GM13977 (cell line): ENCODE data around the gene SKIL.

Source experiments
- DNase-seq: peaks from one replicate; pipeline ENCODE4 v3.0.0; 2012; ENCODE audit warnings: low spot score
- in situ Hi-C: fragments of 300-500 bp; cut with MboI; formaldehyde crosslinking; loops from one replicate; pipeline ENCODE4 v1.12.0; 2022; ENCODE audit warnings: low sequenced_read_pairs, low pct_unique_long_range_greater_than_20kb, mixed read lengths, inconsistent platforms; ENCODE audit not compliant: unreplicated experiment
- TF ChIP-seq, protein P1 (sequence below): IDR thresholded peaks from 2 replicates; pipeline ENCODE4 v1.5.1; 2012; ENCODE audit warnings: mild to moderate bottlenecking, control low read depth; ENCODE audit not compliant: insufficient read depth; ENCODE audit errors: extremely low read depth, missing control alignments

SKIL gene

DNA sequence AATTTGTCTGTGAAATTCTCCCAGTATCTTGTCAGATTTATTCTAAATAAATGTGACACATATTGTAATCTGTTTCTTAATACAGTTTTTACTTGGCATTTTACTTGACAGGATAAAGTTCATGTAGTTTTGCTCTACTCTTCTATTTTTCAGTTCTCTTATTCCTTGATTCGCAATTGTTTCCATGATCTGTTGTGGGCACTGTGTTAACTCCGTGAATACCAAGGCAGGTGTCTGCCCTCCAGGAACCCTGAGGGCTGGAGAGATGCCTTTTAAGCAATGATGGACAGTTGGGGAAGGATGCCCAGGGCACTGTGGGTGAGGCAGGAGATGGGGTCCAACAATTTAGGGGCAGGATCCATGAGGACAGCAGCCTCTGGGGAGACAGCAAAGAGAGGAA lies 64.2 kb downstream of the SKIL start:
- in situ Hi-C loops = loop anchor here (25.0 kb wide), 2 partner anchors 109 to 266 kb away; no protein-coding TSS in a partner anchor
- no peak for DNase-seq
- TF ChIP-seq, protein P1, sequence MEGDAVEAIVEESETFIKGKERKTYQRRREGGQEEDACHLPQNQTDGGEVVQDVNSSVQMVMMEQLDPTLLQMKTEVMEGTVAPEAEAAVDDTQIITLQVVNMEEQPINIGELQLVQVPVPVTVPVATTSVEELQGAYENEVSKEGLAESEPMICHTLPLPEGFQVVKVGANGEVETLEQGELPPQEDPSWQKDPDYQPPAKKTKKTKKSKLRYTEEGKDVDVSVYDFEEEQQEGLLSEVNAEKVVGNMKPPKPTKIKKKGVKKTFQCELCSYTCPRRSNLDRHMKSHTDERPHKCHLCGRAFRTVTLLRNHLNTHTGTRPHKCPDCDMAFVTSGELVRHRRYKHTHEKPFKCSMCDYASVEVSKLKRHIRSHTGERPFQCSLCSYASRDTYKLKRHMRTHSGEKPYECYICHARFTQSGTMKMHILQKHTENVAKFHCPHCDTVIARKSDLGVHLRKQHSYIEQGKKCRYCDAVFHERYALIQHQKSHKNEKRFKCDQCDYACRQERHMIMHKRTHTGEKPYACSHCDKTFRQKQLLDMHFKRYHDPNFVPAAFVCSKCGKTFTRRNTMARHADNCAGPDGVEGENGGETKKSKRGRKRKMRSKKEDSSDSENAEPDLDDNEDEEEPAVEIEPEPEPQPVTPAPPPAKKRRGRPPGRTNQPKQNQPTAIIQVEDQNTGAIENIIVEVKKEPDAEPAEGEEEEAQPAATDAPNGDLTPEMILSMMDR = no peak

GRCh38 chr3:170423001-170423615 lies 65.6 kb downstream of the SKIL start:
- in situ Hi-C loops = loop anchor here (25.0 kb wide), 2 partner anchors 111 to 264 kb away; no protein-coding TSS in a partner anchor
- no peak for DNase-seq
- TF ChIP-seq, protein P1 = no peak

- in situ Hi-C loops = loop anchor here (25.0 kb wide), 2 partner anchors 113 to 262 kb away; no protein-coding TSS in a partner anchor
- TF ChIP-seq, protein P1 = no peak
- no peak for DNase-seq
Observed at GRCh38 chr3:170424879-170425278, 67.4 kb downstream of the SKIL start.

- TF ChIP-seq, protein P1 = no peak
- in situ Hi-C loops = no loop called here
- DNase-seq = no peak
Observed at GRCh38 chr3:170425491-170426239, 68.2 kb downstream of the SKIL start.

GRCh38 chr3:170426240-170426797 lies 68.8 kb downstream of the SKIL start:
- in situ Hi-C loops = no loop called here
- DNase-seq = no peak
- TF ChIP-seq, protein P1 = no peak

- in situ Hi-C loops = no loop called here
- TF ChIP-seq, protein P1 = no peak
- no peak for DNase-seq
Observed at GRCh38 chr3:170428095-170428494, 70.6 kb downstream of the SKIL start.
